Breast epithelium (tissue), 3 donors: ENCODE measurements around the gene BBS4.

Source experiments
- POLR2AphosphoS5 ChIP-seq, 3 donors: sonication (generic); formaldehyde crosslinking; IDR thresholded peaks; one replicate each; pipeline ENCODE4 v1.6.1; 2017; ENCODE audit warnings: antibody characterized with exemption in 3 of 3
- TF ChIP-seq, protein P1 (sequence below), 3 donors: fragments of 450-650 bp; IDR thresholded peaks; one replicate each; pipeline ENCODE4 v1.5.1; 2016 to 2017; ENCODE audit warnings: antibody characterized with exemption in 3 of 3, mild to moderate bottlenecking in 3 of 3, moderate library complexity in 3 of 3

DNA sequence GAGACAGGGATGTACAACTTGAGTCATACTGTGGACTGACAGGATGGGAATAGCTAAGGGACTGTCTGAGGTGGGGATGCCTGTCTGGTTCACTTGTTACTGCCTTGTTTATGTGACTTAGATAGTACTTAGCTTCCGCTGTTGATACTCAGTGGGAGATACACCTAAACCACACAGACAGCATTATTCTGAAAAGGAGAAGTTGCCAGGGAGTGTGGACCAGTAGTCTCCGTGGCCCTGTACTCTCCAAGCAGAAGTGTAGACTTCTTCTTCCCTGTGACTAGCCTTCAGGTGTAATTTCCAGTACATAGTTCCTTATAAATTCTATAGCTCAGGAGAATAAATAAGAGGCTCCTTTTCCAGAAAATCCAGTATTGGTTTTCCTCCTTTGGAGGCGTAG is 5.1 kb upstream of the BBS4 start:
- TF ChIP-seq, protein P1, sequence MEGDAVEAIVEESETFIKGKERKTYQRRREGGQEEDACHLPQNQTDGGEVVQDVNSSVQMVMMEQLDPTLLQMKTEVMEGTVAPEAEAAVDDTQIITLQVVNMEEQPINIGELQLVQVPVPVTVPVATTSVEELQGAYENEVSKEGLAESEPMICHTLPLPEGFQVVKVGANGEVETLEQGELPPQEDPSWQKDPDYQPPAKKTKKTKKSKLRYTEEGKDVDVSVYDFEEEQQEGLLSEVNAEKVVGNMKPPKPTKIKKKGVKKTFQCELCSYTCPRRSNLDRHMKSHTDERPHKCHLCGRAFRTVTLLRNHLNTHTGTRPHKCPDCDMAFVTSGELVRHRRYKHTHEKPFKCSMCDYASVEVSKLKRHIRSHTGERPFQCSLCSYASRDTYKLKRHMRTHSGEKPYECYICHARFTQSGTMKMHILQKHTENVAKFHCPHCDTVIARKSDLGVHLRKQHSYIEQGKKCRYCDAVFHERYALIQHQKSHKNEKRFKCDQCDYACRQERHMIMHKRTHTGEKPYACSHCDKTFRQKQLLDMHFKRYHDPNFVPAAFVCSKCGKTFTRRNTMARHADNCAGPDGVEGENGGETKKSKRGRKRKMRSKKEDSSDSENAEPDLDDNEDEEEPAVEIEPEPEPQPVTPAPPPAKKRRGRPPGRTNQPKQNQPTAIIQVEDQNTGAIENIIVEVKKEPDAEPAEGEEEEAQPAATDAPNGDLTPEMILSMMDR (IDR thresholded peaks at IDR 0.05) = no peak
- TF ChIP-seq POLR2AphosphoS5 (IDR thresholded peaks at IDR 0.05) = no peak
